ENCODE results near the gene FOXL3.
"Not testable (repeated sequence)": the region's sequence is repeated elsewhere in the genome, so short reads cannot be mapped to it uniquely, and the experiment has no call there.

DNA sequence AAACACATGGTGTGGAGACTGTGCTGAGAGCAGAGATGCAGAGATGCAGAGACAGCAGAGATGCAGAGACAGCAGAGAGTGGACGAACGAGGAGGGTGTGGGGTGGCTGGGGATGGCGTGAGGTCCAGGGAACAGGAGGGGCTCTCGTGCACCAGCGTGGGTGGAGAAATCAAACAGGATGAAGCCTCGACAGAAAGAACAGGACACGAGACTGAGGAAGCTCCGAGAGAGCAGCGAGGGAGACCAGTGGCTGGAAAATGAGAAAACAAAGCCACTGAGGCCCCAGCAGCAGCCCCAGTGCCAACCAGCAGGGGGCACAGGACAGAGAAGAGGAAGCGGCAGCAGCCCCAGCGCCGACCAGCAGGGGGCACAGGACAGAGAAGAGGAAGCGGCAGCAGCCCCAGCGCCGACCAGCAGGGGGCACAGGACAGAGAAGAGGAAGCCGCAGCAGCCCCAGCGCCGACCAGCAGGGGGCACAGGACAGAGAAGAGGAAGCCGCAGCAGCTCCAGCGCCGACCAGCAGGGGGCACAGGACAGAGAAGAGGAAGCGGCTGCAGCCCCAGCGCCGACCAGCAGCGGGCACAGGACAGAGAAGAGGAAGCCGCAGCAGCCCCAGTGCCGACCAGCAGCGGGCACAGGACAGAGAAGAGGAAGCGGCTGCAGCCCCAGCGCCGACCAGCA is 27.2 kb upstream of the FOXL3 start:
- TF ChIP-seq SP1 (IDR thresholded peaks at IDR 0.05) = not testable (repeated sequence)
- TF ChIP-seq, protein P1, sequence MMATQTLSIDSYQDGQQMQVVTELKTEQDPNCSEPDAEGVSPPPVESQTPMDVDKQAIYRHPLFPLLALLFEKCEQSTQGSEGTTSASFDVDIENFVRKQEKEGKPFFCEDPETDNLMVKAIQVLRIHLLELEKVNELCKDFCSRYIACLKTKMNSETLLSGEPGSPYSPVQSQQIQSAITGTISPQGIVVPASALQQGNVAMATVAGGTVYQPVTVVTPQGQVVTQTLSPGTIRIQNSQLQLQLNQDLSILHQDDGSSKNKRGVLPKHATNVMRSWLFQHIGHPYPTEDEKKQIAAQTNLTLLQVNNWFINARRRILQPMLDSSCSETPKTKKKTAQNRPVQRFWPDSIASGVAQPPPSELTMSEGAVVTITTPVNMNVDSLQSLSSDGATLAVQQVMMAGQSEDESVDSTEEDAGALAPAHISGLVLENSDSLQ (IDR thresholded peaks at IDR 0.05) = not testable (repeated sequence)

All from HEK293T (cell line).